Activated gamma-delta T cell (primary cell): ENCODE data around the gene RRAS2.
"Not testable (repeated sequence)": the region's sequence is repeated elsewhere in the genome, so short reads cannot be mapped to it uniquely, and the experiment has no call there.

Source experiments
- DNase-seq: peaks from one replicate; lab custom pipeline; 2025; lab: John Stamatoyannopoulos, UW

Gene RRAS2

GRCh38 chr11:14306481-14306880, 52.5 kb downstream of the RRAS2 start:
- no peak for DNase-seq

- DNase-seq = no peak
These were observed 53.3 kb downstream of the RRAS2 start for GRCh38 chr11:14305649-14306048.

GRCh38 chr11:14304601-14305000, 54.4 kb downstream of the RRAS2 start:
- DNase-seq = no peak

GRCh38 chr11:14300661-14301304, 58.2 kb downstream of the RRAS2 start:
- DNase-seq = no peak

- DNase-seq = no peak
These were observed 59.1 kb downstream of the RRAS2 start for GRCh38 chr11:14299921-14300320.

GRCh38 chr11:14290422-14290821, 68.6 kb downstream of the RRAS2 start:
- no peak for DNase-seq

GRCh38 chr11:14288189-14288935, 70.6 kb downstream of the RRAS2 start:
- no peak for DNase-seq

GRCh38 chr11:14278869-14279268, 80.1 kb downstream of the RRAS2 start:
- DNase-seq = not testable (repeated sequence)

GRCh38 chr11:14275076-14275475, 83.9 kb downstream of the RRAS2 start:
- no peak for DNase-seq

GRCh38 chr11:14273895-14274294, 85.1 kb downstream of the RRAS2 start:
- DNase-seq = no peak

- DNase-seq = no peak
These were observed 88.1 kb downstream of the RRAS2 start for GRCh38 chr11:14270690-14271542.

- DNase-seq = no peak
These were observed 89.0 kb downstream of the RRAS2 start for GRCh38 chr11:14269692-14270573.

GRCh38 chr11:14267861-14268635, 90.9 kb downstream of the RRAS2 start:
- DNase-seq = no peak

GRCh38 chr11:14266622-14267021, 92.4 kb downstream of the RRAS2 start:
- no peak for DNase-seq

GRCh38 chr11:14264966-14265365, 94.0 kb downstream of the RRAS2 start:
- no peak for DNase-seq

- DNase-seq = no peak
These were observed 96.6 kb downstream of the RRAS2 start for GRCh38 chr11:14262271-14262846.

- no peak for DNase-seq
These were observed 97.9 kb downstream of the RRAS2 start for GRCh38 chr11:14261066-14261465.

GRCh38 chr11:14259878-14260277, 99.1 kb downstream of the RRAS2 start:
- DNase-seq = no peak

GRCh38 chr11:14259186-14259784, 99.7 kb downstream of the RRAS2 start:
- no peak for DNase-seq
